ENCODE results near the gene KLHL26.

- no peak for TF ChIP-seq CTCF (IDR thresholded peaks at IDR 0.05)
- no peak for TF ChIP-seq POLR2A (IDR thresholded peaks at IDR 0.05)
Observed at GRCh38 chr19:18676692-18677091, 39.9 kb downstream of the KLHL26 start.
